AG10803 (cell line): Measurements from ENCODE around the gene HFE.

Experiments used
- DNase-seq: peaks from one replicate; pipeline ENCODE4 v3.0.0; 2010; ENCODE audit warnings: low read depth
- H3K4me3 ChIP-seq: 2 replicates; pipeline ENCODE4 v1.5.1; 2011; ENCODE audit warnings: mild to moderate bottlenecking, low read length, control low read depth
- TF ChIP-seq, protein P1 (sequence below): conservative IDR thresholded peaks from 2 replicates; pipeline ENCODE4 v1.5.1; 2011; ENCODE audit warnings: mild to moderate bottlenecking, low read length, control low read depth, inconsistent platforms

HFE gene

DNA sequence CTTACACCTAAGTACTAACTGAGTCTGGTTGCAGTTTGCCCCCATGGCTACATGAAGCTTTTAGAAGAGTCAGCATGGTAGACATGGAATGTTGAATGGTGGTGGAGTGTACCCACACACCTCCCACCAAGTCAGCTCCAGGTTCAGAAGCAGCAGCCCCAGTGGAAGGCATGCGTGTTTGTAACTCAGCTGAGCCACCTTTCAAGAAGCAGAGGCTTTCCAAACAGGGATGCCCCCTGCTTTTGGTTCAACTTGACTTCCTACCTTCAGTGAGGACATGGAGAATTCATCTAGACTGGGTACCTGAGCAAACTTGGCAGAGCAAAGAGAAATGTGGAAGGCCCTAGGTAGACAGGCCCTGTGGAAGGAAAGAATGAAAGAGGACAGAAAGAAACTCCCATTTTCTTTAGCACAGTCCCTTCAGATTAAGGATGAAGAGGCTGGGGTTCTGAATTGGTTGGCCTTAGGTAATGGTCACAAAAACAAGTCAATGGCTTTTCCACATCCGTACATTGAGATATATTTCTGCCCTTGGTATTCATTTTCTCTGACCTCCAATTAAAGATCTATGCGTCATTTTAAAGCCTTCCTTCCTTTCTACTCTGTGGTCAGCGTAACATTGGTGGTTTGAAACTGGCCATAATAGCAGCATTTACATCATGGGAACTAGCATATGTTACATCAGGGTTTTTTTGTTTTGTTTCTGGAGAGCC lies 53.2 kb downstream of the HFE start:
- DNase-seq: no peak
- TF ChIP-seq, protein P1, sequence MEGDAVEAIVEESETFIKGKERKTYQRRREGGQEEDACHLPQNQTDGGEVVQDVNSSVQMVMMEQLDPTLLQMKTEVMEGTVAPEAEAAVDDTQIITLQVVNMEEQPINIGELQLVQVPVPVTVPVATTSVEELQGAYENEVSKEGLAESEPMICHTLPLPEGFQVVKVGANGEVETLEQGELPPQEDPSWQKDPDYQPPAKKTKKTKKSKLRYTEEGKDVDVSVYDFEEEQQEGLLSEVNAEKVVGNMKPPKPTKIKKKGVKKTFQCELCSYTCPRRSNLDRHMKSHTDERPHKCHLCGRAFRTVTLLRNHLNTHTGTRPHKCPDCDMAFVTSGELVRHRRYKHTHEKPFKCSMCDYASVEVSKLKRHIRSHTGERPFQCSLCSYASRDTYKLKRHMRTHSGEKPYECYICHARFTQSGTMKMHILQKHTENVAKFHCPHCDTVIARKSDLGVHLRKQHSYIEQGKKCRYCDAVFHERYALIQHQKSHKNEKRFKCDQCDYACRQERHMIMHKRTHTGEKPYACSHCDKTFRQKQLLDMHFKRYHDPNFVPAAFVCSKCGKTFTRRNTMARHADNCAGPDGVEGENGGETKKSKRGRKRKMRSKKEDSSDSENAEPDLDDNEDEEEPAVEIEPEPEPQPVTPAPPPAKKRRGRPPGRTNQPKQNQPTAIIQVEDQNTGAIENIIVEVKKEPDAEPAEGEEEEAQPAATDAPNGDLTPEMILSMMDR: no peak
- no peak overlapping the region for H3K4me3 ChIP-seq

GRCh38 chr6:26140967-26141294 lies 53.7 kb downstream of the HFE start:
- no peak for DNase-seq
- no peak overlapping the region for H3K4me3 ChIP-seq
- TF ChIP-seq, protein P1: no peak

GRCh38 chr6:26141378-26141904 lies 54.2 kb downstream of the HFE start:
- TF ChIP-seq, protein P1: no peak
- H3K4me3 ChIP-seq: no peak overlapping the region
- no peak for DNase-seq

- H3K4me3 ChIP-seq: no peak overlapping the region
- no peak for DNase-seq
- TF ChIP-seq, protein P1: no peak
Measured at GRCh38 chr6:26142026-26142425, 54.8 kb downstream of the HFE start.
